Natural killer cell (primary cell): ENCODE data around the gene SNX9. TPM values are rescaled to one million over a fixed set of nuclear protein-coding genes. Genes with fewer than 3 reads are reported as not detected.

Experiments used
- ATAC-seq, 3 donors: fragments of 150-1000 bp in 2 of 3; fragments of 200-7000 bp in 1 of 3; cut with Tn5 transposase; 1 replicate in 1 of 3; 2 replicates in 2 of 3; pipeline ENCODE4 v1.10.0; 2021; ENCODE audit warnings: mild to moderate bottlenecking in 2 of 3, moderate library complexity in 2 of 3
- DNase-seq, 2 donors: peaks; one replicate each; pipeline versions ENCODE4 v3.0.0 to v3.0.0-alpha.2; 2013 to 2021; ENCODE audit warnings: mixed read lengths in 1 of 2
- H3K27ac ChIP-seq: one replicate; pipeline ENCODE4 v1.5.1; 2013; ENCODE audit warnings: mild to moderate bottlenecking, low read length
- H3K27me3 ChIP-seq: one replicate; pipeline ENCODE4 v1.6.1; 2013; ENCODE audit warnings: low read length; ENCODE audit not compliant: control insufficient read depth, insufficient read depth
- H3K36me3 ChIP-seq: one replicate; pipeline ENCODE4 v1.6.1; 2013; ENCODE audit warnings: low read length; ENCODE audit not compliant: control insufficient read depth, insufficient read depth
- H3K4me1 ChIP-seq: one replicate; pipeline ENCODE4 v1.6.1; 2013; ENCODE audit warnings: low read length; ENCODE audit not compliant: control insufficient read depth, insufficient read depth
- H3K4me3 ChIP-seq: one replicate; pipeline ENCODE4 v1.5.1; 2013; ENCODE audit warnings: low read length
- H3K9me3 ChIP-seq: one replicate; pipeline ENCODE4 v1.6.1; 2013; ENCODE audit warnings: low read length; ENCODE audit not compliant: control insufficient read depth, insufficient read depth
- H3K27ac Mint-ChIP-seq, 2 donors: one replicate each; pipeline ENCODE4 v1.8.0; 2022; ENCODE audit warnings: mild to moderate bottlenecking in 2 of 2, mixed read lengths in 2 of 2, moderate library complexity in 1 of 2
- H3K27me3 Mint-ChIP-seq, 2 donors: one replicate each; pipeline ENCODE4 v1.8.0; 2022; ENCODE audit warnings: low read depth in 2 of 2, mixed read lengths in 2 of 2
- H3K36me3 Mint-ChIP-seq: one replicate; pipeline ENCODE4 v1.8.0; 2022; ENCODE audit warnings: mixed read lengths
- H3K4me1 Mint-ChIP-seq, 2 donors: one replicate each; pipeline ENCODE4 v1.8.0; 2022; ENCODE audit warnings: mixed read lengths in 2 of 2
- H3K4me3 Mint-ChIP-seq: one replicate; pipeline ENCODE4 v1.8.0; 2022; ENCODE audit warnings: mild to moderate bottlenecking, moderate library complexity, mixed read lengths
- H3K9me3 Mint-ChIP-seq, 2 donors: one replicate each; pipeline ENCODE4 v1.8.0; 2022; ENCODE audit warnings: mixed read lengths in 2 of 2
- WGBS: methylation state at CpG from one replicate; pipeline ENCODE4 v1.1.7; 2013; ENCODE audit warnings: missing lambda C conversion rate; ENCODE audit not compliant: insufficient coverage; 5-methylcytosine and 5-hydroxymethylcytosine counted together
- intact Hi-C: fragments of 100-400 bp; cut with micrococcal nuclease; formaldehyde crosslinking; loops from one replicate; pipeline ENCODE4 v1.14.2; 2022
- total RNA-seq, 4 donors: library from RNA; stranded (reverse); fragments of 120-200 nt in 1 of 4; gene quantifications; one replicate each; pipeline versions ENCODE4 v1.2.3 to v1.2.4, GENCODE V29; 2013 to 2022
- TF ChIP-seq, protein P1 (sequence below): fragments of 200-600 bp; IDR thresholded peaks from one replicate; pipeline ENCODE4 v1.8.0; 2022; ENCODE audit warnings: antibody characterized with exemption

Gene SNX9
- total RNA-seq, 3 donors from 2014 or later (not counting 1 experiment from before 2014, with no cell fraction given), result 6.0 to 9.7 (median 7.3) TPM

DNA sequence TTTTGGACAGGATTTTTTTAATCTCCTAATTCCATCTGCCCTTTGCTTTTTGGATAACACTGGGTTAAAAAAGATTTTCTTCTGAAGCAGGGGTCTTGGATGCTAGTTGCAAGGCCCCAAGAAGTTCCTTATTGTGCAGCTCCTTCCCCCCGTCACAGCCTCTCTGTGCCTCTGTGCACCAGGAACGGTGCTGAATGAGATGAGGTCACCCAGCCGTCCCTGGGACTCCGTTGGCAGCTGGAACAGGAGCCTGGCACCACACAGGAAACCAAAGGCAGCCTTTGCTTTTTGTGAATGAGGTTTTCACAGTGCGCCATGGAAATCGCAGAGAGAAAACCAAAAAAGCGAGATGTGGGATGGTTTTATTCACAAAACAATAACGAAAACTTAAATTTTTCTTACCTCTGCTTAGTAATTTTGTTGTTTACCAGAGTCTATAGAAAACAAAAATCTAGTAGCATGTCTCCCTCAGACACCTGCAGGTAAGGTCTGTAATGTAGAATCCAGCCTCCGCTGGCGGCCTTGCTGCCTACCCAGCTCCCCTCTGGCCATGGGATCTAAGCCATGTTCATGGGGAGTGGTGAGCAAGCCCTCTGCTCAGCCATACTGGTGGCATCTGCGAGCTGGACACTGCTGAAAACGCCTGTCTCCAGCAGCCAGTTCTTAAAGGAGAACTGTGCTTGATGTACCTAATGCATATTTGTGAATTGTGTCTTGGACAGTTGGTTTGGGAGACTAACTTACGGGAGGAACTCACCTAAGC, 118.2 kb downstream of the SNX9 start:
- 87% methylated on average over 13 of the region's 13 CpGs for WGBS
- H3K36me3 Mint-ChIP-seq, result peaks cover 11% of the 10 kb centered on the region
- no peak overlapping the region for H3K4me3 ChIP-seq

DNA sequence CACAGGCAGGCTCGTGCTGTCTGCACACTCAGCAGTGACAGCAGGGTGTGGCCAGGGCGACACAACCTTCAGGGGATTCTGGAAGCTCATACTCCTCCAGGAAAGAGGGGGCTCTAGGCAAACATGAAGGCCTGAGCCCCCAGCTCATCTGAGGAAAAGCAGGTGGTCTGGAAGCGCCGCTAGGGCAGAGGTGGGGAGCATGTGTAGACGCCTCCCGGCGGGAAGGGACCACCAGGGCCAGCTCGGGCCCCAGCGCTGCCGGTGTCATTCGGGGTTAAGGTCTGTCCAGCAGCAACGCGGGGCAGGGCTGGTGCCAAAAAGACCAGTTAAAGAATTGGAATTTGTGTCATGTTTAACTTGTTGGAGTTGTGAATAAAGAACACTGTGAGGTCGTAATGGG, 119.3 kb downstream of the SNX9 start:
- intact Hi-C loops, result no loop called here
- no peak overlapping the region for H3K27ac ChIP-seq
- H3K4me1 Mint-ChIP-seq, result no peaks in the 10 kb centered on the region
- H3K36me3 ChIP-seq, result peaks cover 5% of the 10 kb centered on the region
- ATAC-seq (no peak), DNase-seq (no peak)
- H3K27ac Mint-ChIP-seq, result no peak overlapping the region
- 94% methylated on average over 14 of the region's 14 CpGs for WGBS
- no peak overlapping the region for H3K4me3 ChIP-seq
- no peaks in the 10 kb centered on the region for H3K27me3 ChIP-seq
- no peak overlapping the region for H3K4me3 Mint-ChIP-seq
- H3K36me3 Mint-ChIP-seq, result peaks cover 11% of the 10 kb centered on the region
- H3K9me3 ChIP-seq, result no peaks in the 10 kb centered on the region
- H3K4me1 ChIP-seq, result no peaks in the 10 kb centered on the region
- TF ChIP-seq, protein P1, sequence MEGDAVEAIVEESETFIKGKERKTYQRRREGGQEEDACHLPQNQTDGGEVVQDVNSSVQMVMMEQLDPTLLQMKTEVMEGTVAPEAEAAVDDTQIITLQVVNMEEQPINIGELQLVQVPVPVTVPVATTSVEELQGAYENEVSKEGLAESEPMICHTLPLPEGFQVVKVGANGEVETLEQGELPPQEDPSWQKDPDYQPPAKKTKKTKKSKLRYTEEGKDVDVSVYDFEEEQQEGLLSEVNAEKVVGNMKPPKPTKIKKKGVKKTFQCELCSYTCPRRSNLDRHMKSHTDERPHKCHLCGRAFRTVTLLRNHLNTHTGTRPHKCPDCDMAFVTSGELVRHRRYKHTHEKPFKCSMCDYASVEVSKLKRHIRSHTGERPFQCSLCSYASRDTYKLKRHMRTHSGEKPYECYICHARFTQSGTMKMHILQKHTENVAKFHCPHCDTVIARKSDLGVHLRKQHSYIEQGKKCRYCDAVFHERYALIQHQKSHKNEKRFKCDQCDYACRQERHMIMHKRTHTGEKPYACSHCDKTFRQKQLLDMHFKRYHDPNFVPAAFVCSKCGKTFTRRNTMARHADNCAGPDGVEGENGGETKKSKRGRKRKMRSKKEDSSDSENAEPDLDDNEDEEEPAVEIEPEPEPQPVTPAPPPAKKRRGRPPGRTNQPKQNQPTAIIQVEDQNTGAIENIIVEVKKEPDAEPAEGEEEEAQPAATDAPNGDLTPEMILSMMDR, result no peak
- H3K27me3 Mint-ChIP-seq, result no peaks in the 10 kb centered on the region
- no peaks in the 10 kb centered on the region for H3K9me3 Mint-ChIP-seq

More for the DNA sequence above, 118.2 kb downstream of the SNX9 start:
- Histone ChIP-seq H3K27me3 (no peaks in the 10 kb centered on the region), H3K27ac (no peak overlapping the region), H3K9me3 (no peaks in the 10 kb centered on the region), H3K4me1 (no peaks in the 10 kb centered on the region), H3K36me3 (peaks cover 6% of the 10 kb centered on the region)
- ATAC-seq (no peak), DNase-seq (no peak)
- TF ChIP-seq, protein P1, result no peak
- no peaks in the 10 kb centered on the region for H3K9me3 Mint-ChIP-seq
- no peak overlapping the region for H3K4me3 Mint-ChIP-seq
- H3K27me3 Mint-ChIP-seq, result no peaks in the 10 kb centered on the region
- intact Hi-C loops, result no loop called here
- H3K4me1 Mint-ChIP-seq, result no peaks in the 10 kb centered on the region
- no peak overlapping the region for H3K27ac Mint-ChIP-seq

DNA sequence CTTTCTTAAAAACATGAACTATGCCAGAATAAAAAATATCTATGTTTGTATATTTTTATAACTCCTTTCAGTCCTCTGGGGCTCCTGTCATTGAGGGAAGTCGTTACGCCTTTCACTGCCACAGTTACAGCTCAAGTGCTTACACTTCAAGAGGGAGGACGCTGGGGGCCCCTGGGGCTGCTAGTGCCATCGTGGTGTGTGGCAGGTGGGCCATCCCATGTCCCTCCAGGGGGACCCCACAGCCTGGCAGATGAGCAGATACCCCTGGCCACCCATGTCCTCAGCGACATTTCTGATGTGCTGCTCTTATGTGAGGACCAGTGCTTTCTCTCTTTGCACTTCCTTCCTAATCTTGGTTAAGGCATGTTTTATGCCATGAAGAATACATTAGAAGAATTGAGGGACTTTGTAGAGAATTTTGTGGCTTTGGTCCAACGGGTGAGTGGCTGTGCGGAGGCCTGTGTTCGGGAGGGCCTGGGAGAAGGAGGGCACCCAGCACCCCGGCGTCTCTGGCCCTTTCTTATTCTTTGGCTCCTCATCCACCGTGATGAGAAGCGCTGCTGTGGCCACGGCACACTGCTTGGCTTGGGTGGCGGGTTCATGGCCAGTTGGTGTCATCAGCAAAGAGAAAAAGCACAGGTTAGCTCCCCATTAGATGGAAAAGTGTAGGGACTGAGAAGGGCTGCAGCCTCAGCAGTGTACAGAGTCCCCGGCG, 120.4 kb downstream of the SNX9 start:
- no peak for DNase-seq
- no peak overlapping the region for H3K27ac ChIP-seq

More for the DNA sequence above, 120.4 kb downstream of the SNX9 start:
- ATAC-seq, result no peak
- no peak overlapping the region for H3K27ac Mint-ChIP-seq
- no peaks in the 10 kb centered on the region for H3K9me3 ChIP-seq
- H3K4me3 Mint-ChIP-seq, result no peak overlapping the region
- 95% methylated on average over 16 of the region's 16 CpGs for WGBS
- no peaks in the 10 kb centered on the region for H3K27me3 Mint-ChIP-seq
- TF ChIP-seq, protein P1, result no peak
- H3K4me1 ChIP-seq, result no peaks in the 10 kb centered on the region
- peaks cover 11% of the 10 kb centered on the region for H3K36me3 Mint-ChIP-seq
- intact Hi-C loops, result no loop called here
- H3K36me3 ChIP-seq, result peaks cover 2% of the 10 kb centered on the region
- no peaks in the 10 kb centered on the region for H3K27me3 ChIP-seq
- no peaks in the 10 kb centered on the region for H3K4me1 Mint-ChIP-seq
- no peaks in the 10 kb centered on the region for H3K9me3 Mint-ChIP-seq
- H3K4me3 ChIP-seq, result no peak overlapping the region
